RWPE2 (cell line): Measurements from ENCODE around the gene COMMD7.

Source experiments
- ATAC-seq: fragments of 200-7000 bp; cut with Tn5 transposase; 3 replicates; pipeline ENCODE4 v1.9.1; 2021; ENCODE audit warnings: low read depth
- DNase-seq: peaks from one replicate; pipeline ENCODE4 v3.0.0-alpha.2; 2020; ENCODE audit warnings: low spot score
- H3K27ac ChIP-seq: fragments of 450-650 bp; 2 replicates; pipeline ENCODE4 v1.5.1; 2017; ENCODE audit warnings: mild to moderate bottlenecking; ENCODE audit not compliant: poor library complexity, severe bottlenecking
- H3K27me3 ChIP-seq: fragments of 250-450 bp; sonication (Bioruptor Pico); 2 replicates; pipeline ENCODE4 v1.5.1; 2021; ENCODE audit warnings: mild to moderate bottlenecking, moderate library complexity; ENCODE audit not compliant: insufficient read depth, poor library complexity, severe bottlenecking
- H3K36me3 ChIP-seq: fragments of 250-450 bp; sonication (Bioruptor Pico); 2 replicates; pipeline ENCODE4 v1.5.1; 2020; ENCODE audit warnings: low read depth, mild to moderate bottlenecking, moderate library complexity
- H3K4me1 ChIP-seq: fragments of 250-450 bp; sonication (Bioruptor Pico); 2 replicates; pipeline ENCODE4 v1.5.1; 2021; ENCODE audit warnings: mild to moderate bottlenecking, moderate library complexity; ENCODE audit not compliant: insufficient read depth, poor library complexity, severe bottlenecking
- H3K4me3 ChIP-seq: fragments of 250-450 bp; sonication (Bioruptor Pico); 2 replicates; pipeline ENCODE4 v1.5.1; 2021; ENCODE audit warnings: mild to moderate bottlenecking, moderate library complexity; ENCODE audit not compliant: severe bottlenecking
- H3K9me3 ChIP-seq: fragments of 250-450 bp; sonication (Bioruptor Pico); 2 replicates; pipeline ENCODE4 v1.5.1; 2021; ENCODE audit warnings: mild to moderate bottlenecking, moderate library complexity; ENCODE audit not compliant: severe bottlenecking
- TF ChIP-seq, protein P1 (sequence below): fragments of 450-650 bp; IDR thresholded peaks from one replicate; pipeline ENCODE4 v1.5.1; 2017; ENCODE audit warnings: mild to moderate bottlenecking, moderate library complexity; ENCODE audit not compliant: poor library complexity, severe bottlenecking

COMMD7 gene

DNA sequence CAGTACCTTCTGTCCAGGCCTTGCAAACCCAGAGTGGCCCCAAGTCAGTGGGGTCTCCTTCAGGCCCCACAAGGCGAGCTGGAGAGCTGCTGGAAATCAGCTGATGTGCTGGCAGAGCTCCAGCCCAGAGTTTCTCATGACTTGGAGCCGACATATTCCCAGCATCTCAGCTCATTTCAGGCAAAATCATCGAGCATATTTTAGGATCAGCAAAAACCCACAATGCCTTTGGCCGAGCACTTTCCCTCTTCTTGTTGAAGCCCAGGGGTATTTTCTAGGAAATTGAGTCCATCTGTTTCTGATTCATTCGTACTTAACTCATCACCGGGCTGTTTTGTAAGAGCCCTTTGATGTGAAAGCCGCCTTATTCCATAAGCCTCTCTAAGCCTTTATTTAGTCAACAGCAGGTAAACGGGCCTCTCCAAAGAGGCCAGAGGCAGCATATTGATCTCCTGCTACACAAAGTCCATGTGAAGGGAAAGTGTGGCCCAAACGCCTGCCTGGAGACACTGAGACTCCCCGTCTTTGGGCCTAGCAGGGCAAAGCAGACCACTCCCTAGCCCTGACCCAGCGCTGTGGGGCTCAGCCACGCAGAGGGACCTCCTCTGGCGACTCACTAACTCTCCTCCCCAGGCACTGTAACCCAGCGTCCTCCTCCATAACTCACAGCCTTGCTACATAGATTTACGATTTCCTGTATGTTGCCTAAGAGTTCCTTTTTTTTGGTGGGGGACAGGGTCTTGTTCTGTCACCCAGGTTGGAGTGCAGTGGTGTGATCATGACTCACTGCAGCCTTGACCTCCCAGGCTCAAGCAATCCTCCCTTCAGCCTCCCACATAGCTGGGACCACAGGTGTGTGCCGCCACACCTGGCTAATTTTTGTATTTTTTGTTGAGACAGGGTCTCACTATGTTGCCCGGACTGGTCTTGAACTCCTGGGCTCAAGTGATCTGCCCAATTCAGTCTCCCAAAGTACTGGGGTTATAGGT, 57.4 kb downstream of the COMMD7 start:
- DNase-seq, result no peak
- no peaks in the 10 kb centered on the region for H3K9me3 ChIP-seq

DNA sequence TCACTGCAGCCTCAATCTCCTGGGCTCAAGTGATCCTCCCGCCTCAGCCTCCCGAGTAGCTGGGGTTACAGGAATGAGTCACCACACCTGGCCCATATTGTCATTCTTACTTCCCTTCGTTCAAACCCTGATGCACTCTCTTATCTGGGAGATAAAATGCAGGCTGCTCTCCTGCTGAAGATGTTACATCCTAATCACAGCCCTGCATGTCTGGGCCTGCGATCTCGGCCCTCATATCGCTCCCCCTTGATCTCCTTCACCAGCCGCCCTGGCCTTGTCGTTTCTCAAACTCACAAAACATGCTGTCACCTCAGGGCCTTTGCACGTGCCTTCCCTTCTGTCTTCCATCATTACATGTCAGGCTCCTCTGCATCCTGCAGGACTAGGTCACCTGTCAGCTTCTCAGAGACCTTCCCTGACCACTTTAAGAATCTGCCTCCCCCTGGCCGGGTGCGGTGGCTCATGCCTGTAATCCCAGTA, 60.7 kb downstream of the COMMD7 start:
- Histone ChIP-seq H3K9me3 (no peaks in the 10 kb centered on the region), H3K27me3 (no peaks in the 10 kb centered on the region), H3K27ac (no peak overlapping the region), H3K4me1 (peaks cover 24% of the 10 kb centered on the region), H3K36me3 (no peaks in the 10 kb centered on the region), H3K4me3 (no peak overlapping the region)
- ATAC-seq (no peak), DNase-seq (no peak)
- TF ChIP-seq, protein P1, sequence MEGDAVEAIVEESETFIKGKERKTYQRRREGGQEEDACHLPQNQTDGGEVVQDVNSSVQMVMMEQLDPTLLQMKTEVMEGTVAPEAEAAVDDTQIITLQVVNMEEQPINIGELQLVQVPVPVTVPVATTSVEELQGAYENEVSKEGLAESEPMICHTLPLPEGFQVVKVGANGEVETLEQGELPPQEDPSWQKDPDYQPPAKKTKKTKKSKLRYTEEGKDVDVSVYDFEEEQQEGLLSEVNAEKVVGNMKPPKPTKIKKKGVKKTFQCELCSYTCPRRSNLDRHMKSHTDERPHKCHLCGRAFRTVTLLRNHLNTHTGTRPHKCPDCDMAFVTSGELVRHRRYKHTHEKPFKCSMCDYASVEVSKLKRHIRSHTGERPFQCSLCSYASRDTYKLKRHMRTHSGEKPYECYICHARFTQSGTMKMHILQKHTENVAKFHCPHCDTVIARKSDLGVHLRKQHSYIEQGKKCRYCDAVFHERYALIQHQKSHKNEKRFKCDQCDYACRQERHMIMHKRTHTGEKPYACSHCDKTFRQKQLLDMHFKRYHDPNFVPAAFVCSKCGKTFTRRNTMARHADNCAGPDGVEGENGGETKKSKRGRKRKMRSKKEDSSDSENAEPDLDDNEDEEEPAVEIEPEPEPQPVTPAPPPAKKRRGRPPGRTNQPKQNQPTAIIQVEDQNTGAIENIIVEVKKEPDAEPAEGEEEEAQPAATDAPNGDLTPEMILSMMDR, result no peak

More for the DNA sequence above, 57.4 kb downstream of the COMMD7 start:
- no peaks in the 10 kb centered on the region for H3K27me3 ChIP-seq
- H3K4me1 ChIP-seq, result peaks cover 14% of the 10 kb centered on the region
- TF ChIP-seq, protein P1, result no peak
- peak overlapping the region; percentile 35 for H3K27ac ChIP-seq
- peak; percentile 42 for ATAC-seq
- no peak overlapping the region for H3K4me3 ChIP-seq
- H3K36me3 ChIP-seq, result no peaks in the 10 kb centered on the region

DNA sequence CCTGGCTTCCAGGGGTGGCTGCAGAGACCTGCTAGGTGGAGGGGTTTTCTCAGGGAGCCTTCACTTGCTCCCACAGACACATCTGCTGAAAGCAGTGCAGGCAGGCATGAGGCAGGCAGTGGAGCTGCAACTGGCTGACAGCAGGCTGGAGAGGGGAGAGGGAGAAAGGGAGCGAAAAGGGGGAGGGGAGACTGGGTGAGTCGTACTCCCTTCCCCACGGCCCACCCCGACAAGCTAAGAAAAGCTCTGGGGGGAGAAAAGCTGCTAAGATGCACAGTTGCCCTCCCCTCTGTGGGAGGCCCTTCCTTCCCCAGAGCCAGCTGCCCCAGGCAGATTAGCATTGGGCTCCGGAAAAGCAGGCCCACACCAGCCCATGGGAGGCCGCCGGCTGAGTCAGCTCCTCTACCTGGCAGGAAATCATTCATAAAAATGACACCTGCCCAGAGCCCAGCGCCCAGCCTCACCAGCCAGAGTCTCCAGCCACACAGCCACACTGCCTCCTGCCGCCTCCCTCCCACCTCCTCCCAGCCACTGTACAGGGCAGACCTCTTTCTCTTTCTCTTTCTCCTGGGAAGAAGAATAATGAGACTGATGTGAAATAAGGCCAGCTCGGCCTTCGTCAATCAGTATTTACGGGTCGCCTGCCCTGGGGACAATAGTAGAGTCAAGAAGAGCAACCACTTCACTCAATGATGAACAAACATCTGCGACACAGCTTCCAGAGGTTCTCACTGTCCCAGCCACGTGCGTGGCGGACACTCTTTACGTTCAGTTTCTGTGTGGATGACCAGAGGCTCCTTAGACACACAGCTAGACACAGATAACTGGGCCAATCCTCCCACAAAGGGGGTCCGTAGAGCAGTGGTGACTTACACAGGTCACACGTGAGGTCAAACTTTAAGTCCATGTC, 61.8 kb downstream of the COMMD7 start:
- DNase-seq, result peak; percentile 97
- ATAC-seq, result peak; percentile 90
- H3K27me3 ChIP-seq, result no peaks in the 10 kb centered on the region
- H3K36me3 ChIP-seq, result no peaks in the 10 kb centered on the region
- H3K4me3 ChIP-seq, result no peak overlapping the region
- H3K4me1 ChIP-seq, result peaks cover 24% of the 10 kb centered on the region
- TF ChIP-seq, protein P1, result peak; percentile 45
- no peaks in the 10 kb centered on the region for H3K9me3 ChIP-seq
- H3K27ac ChIP-seq, result peak overlapping the region; percentile 24

DNA sequence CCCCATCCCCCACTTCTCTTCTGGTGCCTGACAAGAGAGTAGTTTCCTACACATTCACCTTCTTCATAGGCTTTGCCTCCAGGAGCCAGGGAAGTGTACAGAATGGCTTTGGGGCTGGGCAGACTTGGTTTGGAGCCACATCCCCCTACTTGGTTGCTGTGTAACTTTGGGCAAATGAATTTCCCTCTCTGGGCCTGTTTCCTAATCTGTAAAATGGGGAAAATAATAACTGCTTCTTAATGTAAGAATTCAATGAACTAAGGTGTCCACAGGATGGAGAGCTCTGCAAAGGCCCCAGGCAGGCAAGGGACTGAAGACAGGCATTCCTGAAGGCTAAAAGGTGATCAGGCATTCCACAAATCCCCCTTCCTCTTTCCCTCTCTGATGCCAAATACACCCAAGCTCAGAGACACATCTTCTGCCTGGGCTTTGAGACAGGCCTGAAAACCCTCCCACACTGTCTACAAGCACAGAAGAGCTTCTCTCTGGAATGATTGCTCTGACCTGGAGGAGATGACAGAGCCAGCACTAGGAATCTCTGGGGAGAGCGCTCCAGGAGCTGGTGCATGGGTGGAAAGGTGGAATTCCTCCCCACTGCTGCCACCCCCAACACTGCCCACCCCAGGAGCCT, 62.6 kb downstream of the COMMD7 start:
- Histone ChIP-seq H3K4me3 (no peak overlapping the region), H3K27me3 (no peaks in the 10 kb centered on the region), H3K4me1 (peaks cover 21% of the 10 kb centered on the region), H3K36me3 (no peaks in the 10 kb centered on the region), H3K9me3 (no peaks in the 10 kb centered on the region), H3K27ac (peak overlapping the region; percentile 24)
- ATAC-seq (peak; percentile 1; the same call in 2 of the 3 replicates), DNase-seq (no peak)
- TF ChIP-seq, protein P1, result no peak
